Stomach (tissue), 4 donors: Measurements from ENCODE around the gene PDGFD.

Experiments
- EP300 ChIP-seq: sonication (generic); formaldehyde crosslinking; IDR thresholded peaks from one replicate; pipeline ENCODE4 v1.6.1; 2017; ENCODE audit warnings: antibody characterized with exemption
- TF ChIP-seq, protein P1 (sequence below), 7 experiments: fragments of 450-650 bp in 4 of 7; fragments of 200-600 bp in 3 of 7; sonication (generic) in 3 of 7; IDR thresholded peaks; one replicate each; pipeline ENCODE4 v1.5.1; 2016 to 2019; ENCODE audit warnings: antibody characterized with exemption in 7 of 7, control low read depth in 2 of 7, mild to moderate bottlenecking in 1 of 7

- no peak for TF ChIP-seq EP300
- TF ChIP-seq, protein P1, sequence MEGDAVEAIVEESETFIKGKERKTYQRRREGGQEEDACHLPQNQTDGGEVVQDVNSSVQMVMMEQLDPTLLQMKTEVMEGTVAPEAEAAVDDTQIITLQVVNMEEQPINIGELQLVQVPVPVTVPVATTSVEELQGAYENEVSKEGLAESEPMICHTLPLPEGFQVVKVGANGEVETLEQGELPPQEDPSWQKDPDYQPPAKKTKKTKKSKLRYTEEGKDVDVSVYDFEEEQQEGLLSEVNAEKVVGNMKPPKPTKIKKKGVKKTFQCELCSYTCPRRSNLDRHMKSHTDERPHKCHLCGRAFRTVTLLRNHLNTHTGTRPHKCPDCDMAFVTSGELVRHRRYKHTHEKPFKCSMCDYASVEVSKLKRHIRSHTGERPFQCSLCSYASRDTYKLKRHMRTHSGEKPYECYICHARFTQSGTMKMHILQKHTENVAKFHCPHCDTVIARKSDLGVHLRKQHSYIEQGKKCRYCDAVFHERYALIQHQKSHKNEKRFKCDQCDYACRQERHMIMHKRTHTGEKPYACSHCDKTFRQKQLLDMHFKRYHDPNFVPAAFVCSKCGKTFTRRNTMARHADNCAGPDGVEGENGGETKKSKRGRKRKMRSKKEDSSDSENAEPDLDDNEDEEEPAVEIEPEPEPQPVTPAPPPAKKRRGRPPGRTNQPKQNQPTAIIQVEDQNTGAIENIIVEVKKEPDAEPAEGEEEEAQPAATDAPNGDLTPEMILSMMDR (IDR thresholded peaks at IDR 0.05), result no peak
Observed at GRCh38 chr11:103907136-103907535, 256.8 kb downstream of the PDGFD start.
